HG03064 (cell line): ENCODE results near the gene HLA-DRB1.
"Not testable (repeated sequence)": the region's sequence is repeated elsewhere in the genome, so short reads cannot be mapped to it uniquely, and the experiment has no call there.

Source experiments
- ATAC-seq: cut with Tn5 transposase; IDR thresholded peaks from one replicate; pipeline ENCODE4 v1.9.1; 2021; ENCODE audit warnings: low read depth; ENCODE audit not compliant: unreplicated experiment

Gene HLA-DRB1

GRCh38 chr6:32609731-32610640 is 20.3 kb upstream of the HLA-DRB1 start:
- ATAC-seq, result peak; percentile 86

GRCh38 chr6:32609391-32609730 is 19.7 kb upstream of the HLA-DRB1 start:
- no peak for ATAC-seq

GRCh38 chr6:32608362-32608761 is 18.7 kb upstream of the HLA-DRB1 start:
- ATAC-seq, result no peak

GRCh38 chr6:32607988-32608298 is 18.3 kb upstream of the HLA-DRB1 start:
- no peak for ATAC-seq

- ATAC-seq, result no peak
These were observed 17.8 kb upstream of the HLA-DRB1 start for GRCh38 chr6:32607263-32607987.

GRCh38 chr6:32604434-32604877 is 14.8 kb upstream of the HLA-DRB1 start:
- no peak for ATAC-seq

- ATAC-seq, result no peak
These were observed 14.2 kb upstream of the HLA-DRB1 start for GRCh38 chr6:32603888-32604287.

GRCh38 chr6:32603222-32603621 is 13.6 kb upstream of the HLA-DRB1 start:
- ATAC-seq, result no peak

GRCh38 chr6:32602383-32602782 is 12.7 kb upstream of the HLA-DRB1 start:
- no peak for ATAC-seq

- no peak for ATAC-seq
These were observed 7.4 kb upstream of the HLA-DRB1 start for GRCh38 chr6:32597024-32597423.

GRCh38 chr6:32590713-32591112 is 1.1 kb upstream of the HLA-DRB1 start:
- not testable (repeated sequence) for ATAC-seq

- ATAC-seq, result no peak
These were observed 1.5 kb downstream of the HLA-DRB1 start for GRCh38 chr6:32588156-32588555.

GRCh38 chr6:32583527-32583898 is 6.1 kb downstream of the HLA-DRB1 start:
- no peak for ATAC-seq

- no peak for ATAC-seq
These were observed 8.1 kb downstream of the HLA-DRB1 start for GRCh38 chr6:32581315-32582095.

GRCh38 chr6:32580593-32580992 is 9.1 kb downstream of the HLA-DRB1 start:
- ATAC-seq, result no peak

- ATAC-seq, result no peak
These were observed 10.7 kb downstream of the HLA-DRB1 start for GRCh38 chr6:32578962-32579361.

- not testable (repeated sequence) for ATAC-seq
These were observed 12.2 kb downstream of the HLA-DRB1 start for GRCh38 chr6:32577493-32577892.

- ATAC-seq, result no peak
These were observed 13.4 kb downstream of the HLA-DRB1 start for GRCh38 chr6:32576250-32576649.

- no peak for ATAC-seq
These were observed 19.2 kb downstream of the HLA-DRB1 start for GRCh38 chr6:32570363-32570905.

- ATAC-seq, result no peak
These were observed 21.1 kb downstream of the HLA-DRB1 start for GRCh38 chr6:32568561-32568960.

- no peak for ATAC-seq
These were observed 22.7 kb downstream of the HLA-DRB1 start for GRCh38 chr6:32566957-32567356.
